GM19468 (cell line): Measurements from ENCODE around the gene MYPN.
A peak's percentile ranks its signal among the peaks of the same experiment; 100 is the strongest.

Experiments
- ATAC-seq: cut with Tn5 transposase; IDR thresholded peaks from one replicate; pipeline ENCODE4 v1.9.1; 2021; ENCODE audit warnings: mild to moderate bottlenecking, moderate library complexity, moderate number of reproducible peaks; ENCODE audit not compliant: unreplicated experiment; ENCODE audit errors: extremely low read depth

Gene MYPN

DNA sequence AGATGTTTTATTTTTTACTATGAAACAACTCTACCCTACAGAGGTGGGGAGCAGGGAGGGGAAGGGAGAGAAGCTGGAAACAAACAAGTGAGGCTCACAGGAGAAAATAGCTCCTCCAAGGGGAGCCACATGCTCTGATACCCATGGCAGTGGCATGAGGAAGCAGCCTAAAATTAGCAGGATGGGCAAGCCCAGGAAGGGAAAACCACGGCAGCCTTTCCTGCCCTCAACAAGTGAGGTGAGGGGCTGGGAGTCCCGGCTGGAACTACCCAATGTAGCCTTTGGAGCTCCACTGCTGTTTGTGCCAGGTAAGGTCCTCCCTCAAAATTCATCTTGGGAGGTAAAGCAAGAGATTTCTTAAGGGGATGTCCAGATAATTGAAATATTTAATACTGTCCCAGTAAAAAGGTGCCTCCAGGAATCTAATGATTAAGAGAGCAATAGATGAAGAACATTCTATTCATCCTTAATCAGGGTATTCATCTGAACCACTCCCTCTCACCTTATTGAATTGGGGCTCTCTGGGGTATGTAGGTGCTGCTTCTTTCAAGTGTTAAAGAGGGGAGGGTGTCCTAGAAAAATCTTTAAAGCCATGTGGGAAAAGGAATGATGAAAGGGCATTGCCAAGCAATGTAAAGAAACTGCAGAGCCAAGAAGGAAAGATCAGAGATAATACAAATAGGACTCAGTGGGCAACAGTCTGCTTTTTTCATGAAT is 21.4 kb upstream of the MYPN start:
- ATAC-seq, result no peak

DNA sequence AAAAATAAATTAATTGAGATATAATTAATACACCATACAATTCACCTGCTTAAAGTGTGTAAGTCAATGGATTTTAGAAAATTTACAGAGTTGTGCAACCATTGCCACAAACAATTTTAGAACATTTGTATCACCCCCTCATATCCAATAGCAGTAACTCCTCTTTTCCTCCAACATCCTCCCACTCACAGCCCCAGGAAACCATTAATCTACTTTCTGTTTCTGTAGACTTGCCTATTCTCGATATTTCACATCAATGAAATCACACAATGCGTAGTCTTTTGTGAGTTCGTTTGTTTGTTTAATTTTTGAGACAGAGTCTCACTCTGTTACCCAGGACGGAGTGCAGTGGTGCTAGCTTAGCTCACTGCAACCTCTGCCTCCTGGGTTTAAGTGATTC is 20.5 kb upstream of the MYPN start:
- peak; percentile 66 for ATAC-seq

DNA sequence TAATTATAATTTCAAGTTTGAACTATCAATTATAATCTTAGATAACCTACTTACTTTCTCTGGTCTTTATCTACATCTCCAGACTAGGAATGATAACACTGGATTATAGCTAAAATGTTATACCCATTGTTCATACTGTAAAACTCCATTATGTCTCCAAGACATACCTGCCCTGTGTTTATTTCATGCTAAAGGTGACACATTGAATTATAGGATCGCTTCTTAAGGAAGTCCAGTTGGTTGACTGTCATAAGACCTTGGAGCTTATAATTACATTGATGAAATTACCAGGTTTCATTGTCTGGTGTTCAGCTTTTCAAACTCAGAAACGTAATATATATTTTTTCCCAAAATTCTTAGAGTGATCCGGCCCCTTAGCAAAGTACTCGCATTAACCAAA is 18.7 kb upstream of the MYPN start:
- ATAC-seq, result no peak

DNA sequence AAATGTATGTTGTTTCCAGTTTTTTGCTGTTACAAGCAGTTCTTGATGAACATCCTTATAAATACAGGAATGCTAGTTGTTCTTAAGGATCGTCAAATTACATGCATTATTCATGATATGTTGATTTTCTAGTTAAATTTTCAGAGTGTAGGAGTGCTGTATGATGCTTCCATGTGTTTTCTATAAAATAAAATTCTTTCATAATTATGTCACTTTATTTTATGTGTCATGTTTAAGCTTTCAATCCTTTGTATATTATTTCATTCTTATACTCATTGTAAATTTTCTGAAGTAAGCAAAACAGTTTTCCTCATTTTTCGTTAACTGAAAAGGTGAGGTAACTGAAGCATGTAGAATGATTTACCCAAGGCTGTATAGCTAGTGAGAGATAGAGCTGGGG is 16.8 kb upstream of the MYPN start:
- no peak for ATAC-seq

DNA sequence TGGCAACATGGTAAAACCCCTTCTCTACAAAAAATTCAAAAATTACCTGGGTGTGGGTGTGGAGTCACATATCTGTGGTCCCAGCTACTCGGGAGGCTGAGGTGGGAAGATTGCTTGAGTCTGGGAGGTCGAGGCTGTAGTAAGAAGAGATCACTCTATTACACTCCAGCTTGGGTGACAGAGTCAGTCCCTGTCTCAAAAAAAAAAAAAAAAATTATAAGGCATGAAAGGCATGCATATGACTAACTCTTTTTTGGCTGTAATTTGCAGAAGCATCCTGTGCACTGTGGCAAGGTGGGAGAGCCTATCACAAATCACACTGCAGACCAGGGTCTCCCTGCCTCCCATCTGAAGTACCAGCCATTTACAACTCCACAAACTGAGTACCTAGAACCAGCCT is 14.1 kb upstream of the MYPN start:
- ATAC-seq, result no peak

DNA sequence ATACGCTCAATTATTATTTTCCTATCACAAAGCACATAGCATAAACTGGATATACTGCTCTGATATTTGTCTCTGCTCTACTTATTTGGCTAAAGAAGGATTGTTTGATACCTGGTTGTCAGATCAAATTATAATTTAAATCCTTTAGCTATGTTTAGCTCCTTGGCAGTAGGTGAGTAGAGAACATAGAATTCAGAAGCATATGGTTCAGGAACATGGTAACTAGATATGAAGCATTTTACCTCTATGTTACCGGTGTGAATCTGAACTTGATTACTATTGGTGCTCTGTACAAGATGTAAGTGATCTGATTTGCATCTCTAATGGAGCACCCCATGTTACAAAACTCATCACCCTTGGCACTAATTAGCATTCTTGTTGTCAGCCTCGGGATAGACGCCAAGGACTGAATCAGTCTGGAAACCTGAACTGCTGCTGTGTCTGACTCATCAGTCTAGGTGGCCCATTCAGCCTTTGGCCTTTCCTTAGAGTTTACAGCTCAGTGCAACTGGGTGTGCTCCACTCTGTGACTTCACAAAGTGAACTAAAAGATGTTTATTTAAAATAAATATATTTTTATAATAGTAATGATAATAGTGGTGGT is 12.3 kb upstream of the MYPN start:
- ATAC-seq, result no peak

DNA sequence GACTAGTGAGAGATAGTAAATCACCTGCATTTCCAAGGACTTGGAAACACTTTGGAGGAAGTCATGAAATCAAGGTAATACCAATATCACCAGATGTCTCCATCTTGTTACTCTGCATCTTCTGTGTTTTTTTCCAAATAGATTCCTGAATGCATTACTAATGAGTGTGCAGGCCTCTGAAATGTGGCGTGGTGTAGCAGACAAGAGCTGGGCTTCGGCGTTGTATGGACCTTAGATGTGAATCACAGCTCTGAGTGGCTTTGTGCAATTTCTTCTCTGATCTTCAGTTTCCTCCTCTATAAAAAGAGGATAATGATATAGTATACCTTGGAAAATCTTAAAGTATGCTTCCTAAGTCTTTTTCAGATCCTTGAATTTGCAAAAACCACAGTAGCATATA is 9.6 kb upstream of the MYPN start:
- ATAC-seq, result no peak

DNA sequence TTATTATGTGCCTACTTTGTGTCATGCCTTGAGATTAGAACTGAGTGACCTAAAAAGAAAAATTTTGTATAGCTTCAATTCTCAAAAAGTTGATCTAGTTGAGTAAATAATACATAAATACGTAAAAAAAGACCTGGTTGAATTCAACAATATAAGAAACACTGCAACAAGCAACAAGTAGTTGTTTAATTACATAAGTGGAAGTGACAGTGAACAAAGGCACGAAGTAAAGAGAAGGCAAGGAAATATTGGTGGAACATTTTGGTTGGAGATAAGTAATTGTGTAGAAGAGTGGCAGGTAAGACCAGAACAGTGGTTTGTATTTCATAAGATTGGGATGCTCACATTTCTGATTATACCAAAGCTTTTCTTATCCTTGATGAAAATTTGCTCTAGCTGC is 8.2 kb upstream of the MYPN start:
- no peak for ATAC-seq

DNA sequence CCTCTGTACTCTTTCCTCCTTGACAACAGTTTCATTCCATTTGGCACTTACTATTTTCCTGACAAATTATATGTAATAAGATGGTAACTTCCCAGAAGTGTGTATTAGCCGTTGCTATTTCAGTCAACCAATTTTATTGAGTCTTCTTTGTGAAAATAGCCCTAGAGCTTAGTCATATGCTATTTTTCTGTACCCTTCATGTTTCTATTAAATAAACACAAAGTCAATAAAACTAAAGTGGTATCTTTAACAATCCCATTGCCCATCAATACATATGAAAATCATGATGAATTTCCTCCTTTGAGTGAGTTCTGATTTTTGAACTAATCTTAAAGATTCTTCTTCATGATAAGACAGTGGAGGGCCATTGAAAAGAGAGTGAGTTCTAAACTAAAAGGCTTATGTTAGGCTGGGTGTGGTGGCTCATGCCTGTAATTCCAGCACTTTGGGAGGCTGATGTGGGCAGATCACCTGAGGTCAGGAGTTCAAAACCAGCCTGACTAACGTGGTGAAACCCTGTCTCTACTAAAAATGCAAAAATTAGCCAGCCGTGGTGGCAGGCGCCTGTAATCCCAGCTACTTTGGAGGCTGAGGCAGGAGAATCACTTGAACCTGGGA is 5.9 kb upstream of the MYPN start:
- ATAC-seq, result no peak

DNA sequence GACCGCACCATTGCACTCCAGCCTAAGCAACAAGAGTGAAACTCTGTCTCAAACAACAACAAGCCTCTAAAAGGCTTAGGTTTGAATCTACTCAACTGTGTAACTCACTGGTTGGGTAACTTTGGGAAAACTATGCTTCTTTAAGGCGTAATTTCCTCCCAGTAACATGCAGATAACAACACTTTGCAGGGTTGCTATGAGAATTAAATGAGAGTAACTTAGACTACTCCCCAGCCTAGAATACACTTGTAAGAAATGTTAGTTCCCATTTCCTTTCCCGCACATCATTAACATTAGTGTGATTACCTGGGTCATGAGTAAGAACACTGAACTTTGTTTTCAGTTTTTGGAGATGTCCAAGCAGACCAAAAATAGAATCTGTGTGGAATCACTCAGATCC is 5.4 kb upstream of the MYPN start:
- no peak for ATAC-seq

DNA sequence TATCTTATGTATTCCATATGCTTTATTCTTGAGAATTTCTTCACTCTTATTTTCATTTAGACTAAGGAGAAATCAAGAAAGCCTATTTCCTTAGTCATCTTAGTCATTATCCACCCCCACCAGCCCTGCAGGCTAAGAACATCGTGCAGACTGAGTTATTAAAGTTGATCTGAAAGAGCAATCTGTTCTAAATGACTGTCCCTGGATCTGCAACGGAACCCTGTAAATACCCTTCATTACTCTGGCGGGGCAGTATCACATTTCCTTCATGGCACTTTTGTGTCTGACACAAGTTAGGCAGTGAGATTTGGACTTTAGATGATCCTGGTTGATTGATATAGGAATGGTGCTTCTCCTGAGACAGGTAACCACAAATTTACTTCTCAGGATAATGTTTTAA is 3.5 kb upstream of the MYPN start:
- no peak for ATAC-seq

DNA sequence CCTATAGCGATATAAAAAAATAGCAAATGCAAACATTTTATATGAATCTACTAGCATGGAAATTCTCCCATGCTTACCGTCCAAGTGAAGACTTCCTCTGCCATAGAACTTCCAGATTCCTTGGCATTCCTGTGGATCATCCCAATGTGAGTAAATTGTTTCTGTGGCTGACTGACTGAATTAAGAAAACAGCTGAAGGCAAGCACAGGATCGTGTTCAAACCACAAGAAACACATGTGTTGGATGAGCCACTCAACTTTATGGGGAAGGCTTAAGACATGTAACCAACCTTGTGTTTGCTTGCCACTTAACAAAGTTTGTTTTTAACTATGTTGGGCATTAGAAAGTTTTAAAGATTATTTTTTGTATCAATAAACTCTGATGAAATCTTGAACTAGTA is 2.6 kb upstream of the MYPN start:
- ATAC-seq, result no peak

DNA sequence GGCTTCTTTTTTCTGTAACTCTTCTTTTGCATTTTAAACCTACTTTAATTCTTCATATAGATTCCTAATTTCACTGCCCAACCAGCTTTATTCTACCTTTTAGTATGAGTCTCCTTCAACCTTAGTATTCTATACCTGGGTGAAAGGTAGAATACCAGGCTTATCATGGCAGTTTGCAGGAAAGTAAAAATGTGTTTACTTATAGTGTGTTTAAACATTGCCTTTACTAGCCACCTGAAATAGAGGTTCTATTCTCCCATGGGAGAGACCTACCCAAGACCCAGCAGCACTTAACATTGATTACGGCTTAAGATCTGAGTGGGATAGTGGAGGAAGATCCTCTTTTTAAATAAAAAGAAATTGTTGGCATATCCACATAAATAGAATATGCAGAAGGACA is 1.6 kb upstream of the MYPN start:
- ATAC-seq, result no peak

DNA sequence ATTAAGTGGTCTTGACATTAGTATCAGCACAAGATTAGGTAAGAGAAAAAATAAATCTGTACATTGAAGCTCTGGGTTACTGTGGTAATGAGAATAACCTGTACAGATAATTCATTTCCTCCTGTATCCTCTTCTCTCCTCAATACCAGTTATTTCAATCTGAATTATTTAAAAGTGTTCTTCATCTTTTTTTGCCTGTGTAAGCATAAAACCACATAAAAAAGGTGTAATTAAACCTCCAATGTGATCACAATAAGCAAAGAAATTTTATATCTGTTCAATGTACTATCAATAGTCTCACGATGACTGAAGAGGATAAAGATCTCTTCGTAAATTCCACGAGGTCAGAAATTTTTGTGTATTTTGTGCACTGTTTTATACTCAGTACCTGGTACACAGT is 1.2 kb upstream of the MYPN start:
- ATAC-seq, result no peak

DNA sequence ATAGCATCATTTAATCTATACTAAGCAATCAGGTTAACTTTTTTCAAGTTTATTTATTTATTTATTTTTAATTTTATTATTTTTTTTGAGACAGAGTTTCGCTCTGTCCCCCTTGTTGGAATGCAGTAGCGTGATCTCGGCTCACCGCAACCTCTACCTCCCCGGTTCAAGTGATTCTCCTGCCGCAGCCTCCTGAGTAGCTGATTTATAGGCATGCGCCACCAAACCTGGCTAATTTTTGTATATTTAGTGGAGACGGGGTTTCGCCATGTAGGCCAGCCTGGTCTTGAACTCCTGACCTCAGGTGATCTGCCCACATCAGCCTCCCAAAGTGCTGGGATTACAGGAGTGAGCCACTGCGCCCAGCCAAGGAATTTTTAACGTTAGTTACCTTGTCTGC is 635 bp upstream of the MYPN start:
- no peak for ATAC-seq

DNA sequence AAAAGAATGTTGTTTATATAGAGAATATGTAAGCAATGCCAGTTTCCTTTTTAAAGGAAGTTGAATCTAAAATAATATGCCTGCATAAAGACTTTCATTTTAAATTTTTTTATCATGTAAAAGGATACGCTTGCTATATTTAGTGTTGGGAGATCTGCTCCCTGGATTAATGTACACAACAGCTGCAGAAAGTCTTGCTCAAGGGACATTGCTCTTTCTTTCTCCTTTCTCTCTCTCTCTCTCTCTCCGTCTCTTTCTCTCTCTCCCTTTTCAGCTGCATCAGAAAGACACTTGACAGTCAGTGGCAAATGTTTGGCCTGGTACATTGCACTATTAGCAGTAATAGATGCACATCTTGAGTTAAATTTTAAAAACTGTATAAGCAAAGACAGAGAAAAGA is 739 bp downstream of the MYPN start:
- no peak for ATAC-seq

DNA sequence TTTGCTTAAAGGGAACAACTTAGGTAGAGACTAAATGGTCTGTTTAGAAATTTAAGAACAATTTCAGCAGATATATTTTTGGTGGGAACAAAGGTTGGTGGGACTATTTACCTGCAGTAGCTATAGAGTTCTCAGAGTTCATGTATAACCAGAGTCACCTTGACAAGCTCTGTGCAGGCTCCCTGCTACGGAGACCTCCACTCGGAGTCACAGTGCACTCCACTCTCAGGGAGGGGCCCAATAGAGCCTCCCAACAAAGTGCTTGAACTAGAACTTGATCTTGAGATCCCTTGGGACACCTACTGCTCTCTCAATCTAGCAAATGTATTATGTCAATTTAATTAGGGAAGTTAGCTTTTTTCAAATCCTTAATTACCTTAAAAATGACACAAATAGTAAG is 2.3 kb downstream of the MYPN start:
- ATAC-seq, result no peak

DNA sequence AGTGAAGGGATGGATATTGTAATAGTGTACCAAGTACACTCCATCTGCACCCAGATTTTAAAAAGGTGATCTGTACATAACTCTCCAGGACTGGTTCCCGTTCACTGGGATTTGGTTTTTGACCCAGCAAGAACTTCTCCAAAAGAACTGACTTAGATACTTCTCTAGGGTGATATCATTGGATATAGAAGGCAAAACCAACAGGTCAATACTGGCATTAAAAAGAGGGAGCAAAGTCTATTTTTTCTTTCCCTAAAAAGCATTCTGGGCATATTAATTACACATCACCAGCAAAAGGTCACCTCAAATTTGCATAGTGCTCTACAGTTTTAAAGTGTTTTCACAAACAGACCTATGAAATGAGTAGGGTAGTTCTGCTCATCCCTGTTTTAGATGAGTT is 3.5 kb downstream of the MYPN start:
- no peak for ATAC-seq

DNA sequence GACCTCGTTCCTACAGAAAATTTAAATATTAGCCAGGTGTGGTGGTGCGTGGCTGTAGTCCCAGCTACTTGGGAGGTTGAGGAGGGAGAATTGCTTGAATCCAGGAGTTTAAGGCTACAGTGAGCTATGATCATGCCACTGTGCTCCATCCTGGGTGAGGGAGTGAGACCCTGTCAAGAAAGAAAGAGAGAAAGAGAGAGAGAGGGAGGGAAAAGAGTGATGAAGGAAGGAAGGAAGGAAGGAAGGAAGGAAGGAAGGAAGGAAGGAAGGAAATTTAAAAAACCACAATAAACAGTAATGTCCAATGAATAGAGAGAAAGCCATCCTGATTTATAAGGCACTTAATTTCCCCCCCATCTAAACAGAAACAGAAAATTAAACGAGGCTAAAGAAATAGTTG is 9.4 kb downstream of the MYPN start:
- no peak for ATAC-seq

DNA sequence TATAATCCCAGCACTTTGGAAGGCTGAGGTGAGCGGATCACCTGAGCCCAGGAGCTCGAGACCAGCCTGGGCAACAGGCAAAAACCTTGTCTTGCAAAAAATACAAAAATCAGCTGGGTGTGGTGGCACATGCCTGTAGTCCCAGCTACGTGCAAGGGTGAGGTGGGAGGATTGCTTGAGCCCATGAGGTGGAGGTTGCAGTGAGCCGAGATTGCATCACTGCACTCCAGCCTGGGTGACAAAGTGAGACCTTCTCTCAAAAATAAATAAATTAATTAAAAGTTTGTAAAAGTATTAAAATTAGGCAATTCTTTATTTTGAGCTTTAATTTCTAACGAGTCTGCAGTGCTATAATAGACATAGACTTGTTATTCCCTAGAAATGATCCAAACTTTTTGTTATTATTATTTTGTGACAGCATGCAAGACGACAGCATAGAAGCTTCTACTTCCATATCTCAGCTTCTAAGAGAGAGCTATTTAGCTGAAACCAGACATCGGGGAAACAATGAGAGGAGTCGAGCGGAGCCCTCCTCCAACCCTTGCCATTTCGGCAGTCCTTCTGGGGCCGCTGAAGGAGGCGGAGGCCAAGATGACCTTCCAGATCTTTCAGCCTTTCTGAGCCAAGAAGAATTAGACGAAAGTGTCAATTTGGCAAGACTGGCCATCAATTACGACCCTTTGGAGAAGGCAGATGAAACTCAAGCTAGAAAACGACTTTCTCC is 11.9 kb downstream of the MYPN start:
- no peak for ATAC-seq

DNA sequence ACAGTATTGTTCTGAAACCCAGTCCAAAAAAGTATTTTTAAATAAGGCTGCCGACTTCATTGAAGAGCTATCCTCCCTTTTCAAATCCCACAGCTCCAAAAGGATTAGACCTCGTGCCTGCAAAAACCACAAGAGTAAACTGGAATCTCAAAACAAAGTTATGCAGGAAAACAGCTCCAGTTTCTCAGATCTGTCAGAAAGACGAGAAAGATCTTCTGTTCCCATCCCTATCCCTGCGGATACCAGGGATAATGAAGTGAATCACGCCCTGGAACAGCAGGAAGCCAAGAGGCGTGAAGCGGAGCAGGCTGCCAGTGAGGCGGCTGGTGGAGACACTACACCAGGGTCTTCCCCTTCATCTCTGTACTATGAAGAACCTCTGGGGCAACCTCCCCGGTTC is 12.6 kb downstream of the MYPN start:
- ATAC-seq, result no peak
